GM12872 (cell line): ENCODE measurements around the gene CD44.

ENCODE experiments used
- TF ChIP-seq, protein P1 (sequence below): IDR thresholded peaks from 3 replicates; pipeline ENCODE4 v1.5.1; 2011; ENCODE audit warnings: low read depth, mild to moderate bottlenecking, low read length, moderate library complexity; ENCODE audit not compliant: insufficient read depth

Gene CD44

DNA sequence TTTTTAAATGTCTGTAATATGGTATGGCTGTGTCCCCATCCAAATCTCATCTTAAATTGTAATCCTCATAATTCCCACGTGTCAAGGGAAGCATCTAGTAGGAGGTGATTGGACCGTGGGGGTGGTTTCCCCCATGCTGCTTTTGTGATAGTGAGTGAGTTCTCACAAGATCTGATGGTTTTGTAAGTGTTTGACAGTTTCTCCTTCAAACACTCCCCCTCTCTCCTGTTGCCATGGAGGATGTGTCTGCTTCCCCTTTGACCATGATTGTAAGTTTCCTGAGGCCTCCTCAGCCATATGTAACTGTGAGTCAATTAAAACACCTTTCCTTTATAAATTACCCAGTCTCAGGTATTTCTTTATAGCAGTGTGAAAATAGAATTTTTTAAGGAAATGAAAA lies 31.1 kb upstream of the CD44 start:
- TF ChIP-seq, protein P1, sequence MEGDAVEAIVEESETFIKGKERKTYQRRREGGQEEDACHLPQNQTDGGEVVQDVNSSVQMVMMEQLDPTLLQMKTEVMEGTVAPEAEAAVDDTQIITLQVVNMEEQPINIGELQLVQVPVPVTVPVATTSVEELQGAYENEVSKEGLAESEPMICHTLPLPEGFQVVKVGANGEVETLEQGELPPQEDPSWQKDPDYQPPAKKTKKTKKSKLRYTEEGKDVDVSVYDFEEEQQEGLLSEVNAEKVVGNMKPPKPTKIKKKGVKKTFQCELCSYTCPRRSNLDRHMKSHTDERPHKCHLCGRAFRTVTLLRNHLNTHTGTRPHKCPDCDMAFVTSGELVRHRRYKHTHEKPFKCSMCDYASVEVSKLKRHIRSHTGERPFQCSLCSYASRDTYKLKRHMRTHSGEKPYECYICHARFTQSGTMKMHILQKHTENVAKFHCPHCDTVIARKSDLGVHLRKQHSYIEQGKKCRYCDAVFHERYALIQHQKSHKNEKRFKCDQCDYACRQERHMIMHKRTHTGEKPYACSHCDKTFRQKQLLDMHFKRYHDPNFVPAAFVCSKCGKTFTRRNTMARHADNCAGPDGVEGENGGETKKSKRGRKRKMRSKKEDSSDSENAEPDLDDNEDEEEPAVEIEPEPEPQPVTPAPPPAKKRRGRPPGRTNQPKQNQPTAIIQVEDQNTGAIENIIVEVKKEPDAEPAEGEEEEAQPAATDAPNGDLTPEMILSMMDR, result no peak

DNA sequence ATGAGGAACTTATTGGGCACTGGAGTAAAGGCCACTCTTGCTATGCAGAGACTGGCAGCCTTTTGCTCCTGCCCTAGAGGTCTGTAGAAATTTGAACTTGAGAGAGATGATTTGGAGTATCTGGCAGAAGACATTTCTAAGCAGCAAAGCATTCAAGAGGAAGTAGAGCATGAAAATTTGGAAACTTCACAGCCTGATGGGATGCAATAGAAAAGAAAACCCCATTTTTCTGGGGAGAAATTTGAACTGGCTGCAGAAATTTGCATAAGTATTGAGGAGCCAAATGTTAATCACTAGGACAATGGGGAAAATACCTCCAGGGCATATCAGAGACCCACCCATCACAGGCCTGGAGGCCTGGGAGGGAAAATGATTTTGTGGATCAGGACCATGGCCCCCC lies 29.9 kb upstream of the CD44 start:
- TF ChIP-seq, protein P1, result no peak

DNA sequence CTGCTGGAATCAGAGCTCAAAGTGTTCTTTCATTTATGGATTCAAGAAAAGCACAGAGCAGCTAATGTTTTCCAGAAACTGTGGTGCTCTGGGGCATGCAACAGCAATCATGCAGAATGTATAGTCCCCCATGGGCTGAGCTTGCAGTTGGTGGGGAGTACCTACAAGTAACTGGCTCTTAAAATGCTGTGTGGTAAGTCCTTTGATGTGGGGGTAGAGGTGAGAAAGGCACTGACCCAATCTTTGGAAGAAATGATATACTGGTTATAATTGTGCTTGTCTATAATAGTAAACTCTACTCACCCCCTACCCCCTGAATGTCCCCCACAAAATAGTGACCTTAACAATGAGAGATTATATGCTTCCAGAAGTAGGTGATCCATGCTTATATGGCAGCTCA lies 29.1 kb upstream of the CD44 start:
- TF ChIP-seq, protein P1, result no peak

DNA sequence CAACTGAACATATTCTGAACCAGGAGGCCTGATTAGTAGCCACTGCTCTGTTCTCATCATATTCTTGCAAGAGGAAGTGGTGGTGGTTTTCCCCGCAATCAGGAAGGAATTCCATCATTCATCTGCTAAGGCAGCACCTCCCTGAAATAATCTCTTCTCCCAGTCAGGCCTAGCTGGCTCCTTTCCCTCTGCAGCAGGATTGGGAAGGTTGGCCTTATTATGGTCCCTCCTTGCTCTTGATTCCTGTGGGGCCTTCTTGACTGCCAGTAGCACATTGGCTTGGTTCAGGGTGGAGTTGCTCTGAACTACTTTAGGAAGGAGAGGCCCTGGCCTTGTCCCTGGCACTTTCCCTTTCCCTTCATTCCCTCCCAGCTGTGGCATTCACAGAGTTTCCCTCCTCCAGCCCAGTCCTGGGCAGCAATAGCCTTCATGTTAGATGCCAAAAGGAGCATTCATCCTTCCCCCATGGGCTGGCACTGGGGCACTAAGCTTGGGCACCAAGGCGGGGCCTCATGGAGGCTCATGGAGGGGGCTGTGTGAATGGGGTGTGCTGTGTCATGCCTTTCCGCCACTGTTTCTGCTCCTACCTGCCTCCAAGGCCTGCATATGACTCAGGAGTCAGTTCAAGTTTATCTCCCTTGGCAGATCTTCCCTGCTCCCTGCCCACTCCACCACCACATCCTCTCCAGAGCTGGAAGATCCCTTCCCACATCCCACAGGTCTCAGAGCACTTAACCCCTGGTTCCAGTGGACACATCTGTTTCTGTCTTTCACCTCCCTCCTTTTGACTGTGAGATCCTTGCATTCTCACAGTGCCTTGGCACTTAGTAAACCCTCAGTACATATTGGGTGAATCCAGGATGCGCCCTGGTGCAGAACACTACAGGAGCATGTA lies 27.6 kb upstream of the CD44 start:
- TF ChIP-seq, protein P1, result no peak

DNA sequence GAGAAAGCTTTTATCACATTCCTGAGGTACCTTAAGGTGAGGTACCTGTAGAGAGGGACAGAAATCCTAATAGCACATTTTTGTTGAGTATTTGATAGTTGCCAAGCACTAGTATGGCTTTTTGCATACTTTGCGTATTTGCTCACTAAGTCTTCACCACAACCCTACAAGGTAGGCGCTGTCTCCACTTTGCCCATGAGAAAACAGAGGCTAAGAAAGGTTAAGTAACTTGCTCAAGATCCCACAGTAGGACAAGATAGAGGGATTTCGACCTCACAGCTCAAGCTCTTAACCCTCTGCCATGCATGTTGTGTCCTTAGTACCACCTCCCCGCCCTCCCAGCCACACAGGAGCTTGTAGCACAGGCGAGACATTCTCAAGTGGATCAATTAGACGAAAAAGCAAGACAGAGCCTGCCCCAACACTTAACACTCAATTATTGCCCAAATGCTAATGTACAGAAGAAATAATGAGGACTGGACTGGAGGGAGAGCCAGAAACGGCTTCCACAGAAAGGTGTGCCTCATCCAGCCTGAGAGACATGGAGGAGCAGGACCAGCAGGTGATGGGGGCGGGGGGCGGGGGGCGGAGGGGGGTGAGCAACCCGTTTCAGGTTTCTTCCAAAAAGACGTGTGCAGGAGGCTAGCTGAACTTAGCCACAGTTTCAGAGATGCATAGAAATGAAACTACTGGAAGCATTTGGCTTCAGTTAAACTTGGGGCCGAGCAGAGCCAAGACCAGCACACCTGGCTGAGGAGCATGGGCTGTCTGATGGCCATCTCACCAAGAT lies 26.7 kb upstream of the CD44 start:
- TF ChIP-seq, protein P1, result no peak

DNA sequence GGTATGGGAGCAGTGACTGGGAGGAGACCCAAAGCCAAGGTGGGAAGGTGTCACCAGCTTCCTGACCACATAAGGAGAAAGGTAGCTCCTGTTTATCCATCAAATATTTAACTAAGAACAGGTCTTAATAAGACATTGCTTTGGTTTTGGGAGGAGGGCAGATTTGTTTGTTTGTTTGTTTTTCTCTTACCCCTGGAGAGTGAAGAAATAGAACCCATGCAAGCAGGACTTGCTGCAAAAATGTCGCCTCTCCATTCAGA lies 26.2 kb upstream of the CD44 start:
- TF ChIP-seq, protein P1, result no peak

DNA sequence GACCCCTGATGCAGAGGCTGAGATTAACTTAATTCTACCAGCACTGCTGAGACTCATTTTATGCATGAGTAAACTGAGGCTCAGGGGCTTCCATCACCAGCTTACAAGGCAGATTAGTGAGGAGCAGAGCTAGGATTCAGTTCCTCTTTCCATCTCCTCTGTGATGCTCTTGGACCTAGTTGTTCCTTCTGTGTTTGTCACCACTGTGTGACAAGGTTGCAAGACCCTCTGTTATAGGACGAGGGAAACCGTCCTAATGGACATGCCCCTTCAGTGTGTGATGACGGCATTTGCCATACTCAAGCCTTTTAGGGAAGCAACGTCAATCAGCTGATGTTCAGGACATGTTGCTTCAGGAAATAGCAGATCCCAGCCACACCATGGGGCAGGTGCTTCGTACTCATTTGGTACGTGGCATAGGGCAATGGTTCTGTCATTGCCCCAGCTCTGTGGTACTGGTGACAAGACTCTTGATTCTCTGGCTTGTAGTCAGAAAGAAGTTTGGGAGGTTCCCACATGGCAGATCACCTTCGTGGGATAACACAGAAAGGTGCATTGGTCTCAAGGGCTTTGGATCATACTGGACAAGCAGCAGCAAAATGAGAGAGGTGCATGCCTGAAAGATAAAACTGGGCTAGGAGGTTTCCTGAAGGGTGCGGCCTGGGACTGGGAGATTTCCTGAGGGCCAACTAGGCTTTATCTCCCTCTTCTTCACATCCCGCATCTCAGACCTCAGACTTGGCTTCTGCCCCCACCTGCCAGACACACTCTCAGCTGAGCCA lies 23.9 kb upstream of the CD44 start:
- TF ChIP-seq, protein P1, result no peak
